ENCODE measurements around the gene MRPL45.
"Not testable (repeated sequence)": the region's sequence is repeated elsewhere in the genome, so short reads cannot be mapped to it uniquely, and the experiment has no call there.

Gene MRPL45

GRCh38 chr17:38288217-38288827 is 8.6 kb upstream of the MRPL45 start:
- not testable (repeated sequence) for H3K9ac ChIP-seq (ENCODE audit: insufficient read length, low read depth); DNase-seq (ENCODE audit: low read depth, low spot score); H3K27me3 ChIP-seq (ENCODE audit: insufficient read depth, insufficient read length); H3K36me3 ChIP-seq (ENCODE audit: insufficient read depth, insufficient read length, low read length); H3K4me1 ChIP-seq (ENCODE audit: insufficient read depth, insufficient read length); H3K9me3 ChIP-seq (ENCODE audit: insufficient read depth, low read length); H3K4me3 ChIP-seq (ENCODE audit: insufficient read length, low read depth)

GRCh38 chr17:38289760-38290159 is 7.2 kb upstream of the MRPL45 start:
- H3K9me3 ChIP-seq (ENCODE audit: insufficient read depth, low read length); H3K27me3 ChIP-seq (ENCODE audit: insufficient read depth, insufficient read length); H3K36me3 ChIP-seq (ENCODE audit: insufficient read depth, insufficient read length, low read length); H3K4me3 ChIP-seq (ENCODE audit: insufficient read length, low read depth); H3K9ac ChIP-seq (ENCODE audit: insufficient read length, low read depth); DNase-seq (ENCODE audit: low read depth, low spot score); H3K4me1 ChIP-seq (ENCODE audit: insufficient read depth, insufficient read length): not testable (repeated sequence)

GRCh38 chr17:38295602-38296365 is 1.2 kb upstream of the MRPL45 start:
- not testable (repeated sequence) for H3K4me1 ChIP-seq (ENCODE audit: insufficient read depth, insufficient read length); H3K9me3 ChIP-seq (ENCODE audit: insufficient read depth, low read length); H3K27me3 ChIP-seq (ENCODE audit: insufficient read depth, insufficient read length); DNase-seq (ENCODE audit: low read depth, low spot score); H3K4me3 ChIP-seq (ENCODE audit: insufficient read length, low read depth); H3K36me3 ChIP-seq (ENCODE audit: insufficient read depth, insufficient read length, low read length)
- peak overlapping the region; percentile 56 for H3K9ac ChIP-seq (ENCODE audit: insufficient read length, low read depth)

- no peaks in the 10 kb centered on the region for H3K27me3 ChIP-seq (ENCODE audit: insufficient read depth, insufficient read length)
- H3K9me3 ChIP-seq (ENCODE audit: insufficient read depth, low read length): no peaks in the 10 kb centered on the region
- TF ChIP-seq YY1 (IDR thresholded peaks at IDR 0.05; ENCODE audit: insufficient read depth, insufficient read length): no peak
- no peak for TF ChIP-seq SUZ12 (IDR thresholded peaks at IDR 0.05; ENCODE audit: extremely low read depth, insufficient read depth, insufficient read length)
- TF ChIP-seq ZNF274 (IDR thresholded peaks at IDR 0.05; ENCODE audit: low read depth, low read length): no peak
- H3K4me1 ChIP-seq (ENCODE audit: insufficient read depth, insufficient read length): no peaks in the 10 kb centered on the region
- DNase-seq (ENCODE audit: low read depth, low spot score): no peak
- no peak overlapping the region for H3K9ac ChIP-seq (ENCODE audit: insufficient read length, low read depth)
- H3K4me3 ChIP-seq (ENCODE audit: insufficient read length, low read depth): no peak overlapping the region
- H3K36me3 ChIP-seq (ENCODE audit: insufficient read depth, insufficient read length, low read length): peaks cover 47% of the 10 kb centered on the region
Observed at GRCh38 chr17:38315497-38315896, 18.5 kb downstream of the MRPL45 start.

- Histone ChIP-seq H3K9ac (ENCODE audit: insufficient read length, low read depth) (no peak overlapping the region), H3K36me3 (ENCODE audit: insufficient read depth, insufficient read length, low read length) (peaks cover 52% of the 10 kb centered on the region), H3K27me3 (ENCODE audit: insufficient read depth, insufficient read length) (no peaks in the 10 kb centered on the region), H3K9me3 (ENCODE audit: insufficient read depth, low read length) (no peaks in the 10 kb centered on the region), H3K4me1 (ENCODE audit: insufficient read depth, insufficient read length) (no peaks in the 10 kb centered on the region), H3K4me3 (ENCODE audit: insufficient read length, low read depth) (no peak overlapping the region)
- TF ChIP-seq SUZ12 (IDR thresholded peaks at IDR 0.05; ENCODE audit: extremely low read depth, insufficient read depth, insufficient read length) (no peak), YY1 (IDR thresholded peaks at IDR 0.05; ENCODE audit: insufficient read depth, insufficient read length) (no peak), ZNF274 (IDR thresholded peaks at IDR 0.05; ENCODE audit: low read depth, low read length) (no peak)
- no peak for DNase-seq (ENCODE audit: low read depth, low spot score)
Observed at GRCh38 chr17:38317081-38317480, 20.1 kb downstream of the MRPL45 start.

- peaks cover 67% of the 10 kb centered on the region for H3K36me3 ChIP-seq (ENCODE audit: insufficient read depth, insufficient read length, low read length)
- DNase-seq (ENCODE audit: low read depth, low spot score): no peak
- peaks cover 3% of the 10 kb centered on the region for H3K4me1 ChIP-seq (ENCODE audit: insufficient read depth, insufficient read length)
- H3K9me3 ChIP-seq (ENCODE audit: insufficient read depth, low read length): no peaks in the 10 kb centered on the region
- H3K27me3 ChIP-seq (ENCODE audit: insufficient read depth, insufficient read length): no peaks in the 10 kb centered on the region
- TF ChIP-seq ZNF274 (IDR thresholded peaks at IDR 0.05; ENCODE audit: low read depth, low read length): no peak
- no peak for TF ChIP-seq YY1 (IDR thresholded peaks at IDR 0.05; ENCODE audit: insufficient read depth, insufficient read length)
- no peak for TF ChIP-seq SUZ12 (IDR thresholded peaks at IDR 0.05; ENCODE audit: extremely low read depth, insufficient read depth, insufficient read length)
- H3K9ac ChIP-seq (ENCODE audit: insufficient read length, low read depth): peak overlapping the region; percentile 9
- no peak overlapping the region for H3K4me3 ChIP-seq (ENCODE audit: insufficient read length, low read depth)
Observed at GRCh38 chr17:38320482-38320881, 23.5 kb downstream of the MRPL45 start.

- Histone ChIP-seq H3K36me3 (ENCODE audit: insufficient read depth, insufficient read length, low read length) (peaks cover 60% of the 10 kb centered on the region), H3K4me1 (ENCODE audit: insufficient read depth, insufficient read length) (peaks cover 5% of the 10 kb centered on the region), H3K9ac (ENCODE audit: insufficient read length, low read depth) (no peak overlapping the region), H3K4me3 (ENCODE audit: insufficient read length, low read depth) (no peak overlapping the region), H3K27me3 (ENCODE audit: insufficient read depth, insufficient read length) (no peaks in the 10 kb centered on the region), H3K9me3 (ENCODE audit: insufficient read depth, low read length) (no peaks in the 10 kb centered on the region)
- TF ChIP-seq SUZ12 (IDR thresholded peaks at IDR 0.05; ENCODE audit: extremely low read depth, insufficient read depth, insufficient read length) (no peak), YY1 (IDR thresholded peaks at IDR 0.05; ENCODE audit: insufficient read depth, insufficient read length) (no peak), ZNF274 (IDR thresholded peaks at IDR 0.05; ENCODE audit: low read depth, low read length) (no peak)
- DNase-seq (ENCODE audit: low read depth, low spot score): no peak
Observed at GRCh38 chr17:38322156-38322779, 25.3 kb downstream of the MRPL45 start.
